ENCODE results near the gene UCKL1.
"Not testable (repeated sequence)": the region's sequence is repeated elsewhere in the genome, so short reads cannot be mapped to it uniquely, and the experiment has no call there.

The UCKL1 gene

GRCh38 chr20:63942969-63943807, 13.0 kb downstream of the UCKL1 start:
- no peak for DNase-seq

- DNase-seq = no peak
Observed at GRCh38 chr20:63942250-63942951, 13.8 kb downstream of the UCKL1 start.

GRCh38 chr20:63941282-63942081, 14.7 kb downstream of the UCKL1 start:
- no peak for DNase-seq

GRCh38 chr20:63940472-63941266, 15.5 kb downstream of the UCKL1 start:
- no peak for DNase-seq

- DNase-seq = no peak
Observed at GRCh38 chr20:63940071-63940471, 16.1 kb downstream of the UCKL1 start.

- DNase-seq = no peak
Observed at GRCh38 chr20:63939061-63939935, 16.9 kb downstream of the UCKL1 start.

GRCh38 chr20:63937596-63937995, 18.6 kb downstream of the UCKL1 start:
- no peak for DNase-seq

GRCh38 chr20:63935447-63935846, 20.8 kb downstream of the UCKL1 start:
- DNase-seq = no peak

GRCh38 chr20:63934271-63935068, 21.7 kb downstream of the UCKL1 start:
- DNase-seq = no peak

GRCh38 chr20:63933646-63934045, 22.6 kb downstream of the UCKL1 start:
- no peak for DNase-seq

- DNase-seq = no peak
Observed at GRCh38 chr20:63932606-63933160, 23.5 kb downstream of the UCKL1 start.

GRCh38 chr20:63931735-63932134, 24.5 kb downstream of the UCKL1 start:
- DNase-seq = no peak

GRCh38 chr20:63930971-63931553, 25.2 kb downstream of the UCKL1 start:
- no peak for DNase-seq

- DNase-seq = not testable (repeated sequence)
Observed at GRCh38 chr20:63929473-63929883, 26.7 kb downstream of the UCKL1 start.

GRCh38 chr20:63929071-63929470, 27.1 kb downstream of the UCKL1 start:
- DNase-seq = no peak

GRCh38 chr20:63926298-63926697, 29.9 kb downstream of the UCKL1 start:
- DNase-seq = no peak

GRCh38 chr20:63924241-63924640, 32.0 kb downstream of the UCKL1 start:
- no peak for DNase-seq

GRCh38 chr20:63923651-63924050, 32.6 kb downstream of the UCKL1 start:
- no peak for DNase-seq

- DNase-seq = no peak
Observed at GRCh38 chr20:63920226-63920625, 36.0 kb downstream of the UCKL1 start.

GRCh38 chr20:63919130-63919529, 37.1 kb downstream of the UCKL1 start:
- DNase-seq = no peak

All from NCI-H345 (cell line).